IPS-18a (cell line): ENCODE data around the gene APOC3.

Source experiments
- H3K27ac ChIP-seq: one replicate; pipeline ENCODE4 v1.5.1; 2013; ENCODE audit warnings: low read length
- H3K27me3 ChIP-seq: one replicate; pipeline ENCODE4 v1.6.1; 2013; ENCODE audit warnings: mild to moderate bottlenecking, low read length; ENCODE audit not compliant: control insufficient read depth, insufficient read depth
- H3K36me3 ChIP-seq: one replicate; pipeline ENCODE4 v1.6.1; 2013; ENCODE audit warnings: low read depth, low read length; ENCODE audit not compliant: control insufficient read depth
- H3K4me1 ChIP-seq: one replicate; pipeline ENCODE4 v1.6.1; 2013; ENCODE audit warnings: low read depth, low read length; ENCODE audit not compliant: control insufficient read depth
- H3K4me3 ChIP-seq: one replicate; pipeline ENCODE4 v1.5.1; 2013; ENCODE audit warnings: low read length
- H3K9ac ChIP-seq: one replicate; pipeline ENCODE4 v1.6.1; 2013; ENCODE audit warnings: mild to moderate bottlenecking, low read length, moderate library complexity
- H3K9me3 ChIP-seq: one replicate; pipeline ENCODE4 v1.6.1; 2013; ENCODE audit warnings: low read depth, low read length; ENCODE audit not compliant: control insufficient read depth

Gene APOC3

GRCh38 chr11:116859175-116859574 is 29.5 kb downstream of the APOC3 start:
- Histone ChIP-seq H3K27me3 (no peaks in the 10 kb centered on the region), H3K4me3 (no peak overlapping the region), H3K9ac (no peak overlapping the region), H3K36me3 (peaks cover 60% of the 10 kb centered on the region), H3K9me3 (no peaks in the 10 kb centered on the region), H3K27ac (no peak overlapping the region), H3K4me1 (no peaks in the 10 kb centered on the region)

GRCh38 chr11:116860303-116860702 is 30.6 kb downstream of the APOC3 start:
- no peaks in the 10 kb centered on the region for H3K27me3 ChIP-seq
- H3K9ac ChIP-seq, result no peak overlapping the region
- H3K4me1 ChIP-seq, result no peaks in the 10 kb centered on the region
- peaks cover 68% of the 10 kb centered on the region for H3K36me3 ChIP-seq
- H3K9me3 ChIP-seq, result no peaks in the 10 kb centered on the region
- H3K27ac ChIP-seq, result no peak overlapping the region
- no peak overlapping the region for H3K4me3 ChIP-seq

- no peak overlapping the region for H3K27ac ChIP-seq
- no peak overlapping the region for H3K9ac ChIP-seq
- no peaks in the 10 kb centered on the region for H3K9me3 ChIP-seq
- H3K4me3 ChIP-seq, result no peak overlapping the region
- peaks cover 66% of the 10 kb centered on the region for H3K36me3 ChIP-seq
- H3K27me3 ChIP-seq, result no peaks in the 10 kb centered on the region
- H3K4me1 ChIP-seq, result no peaks in the 10 kb centered on the region
Measured at GRCh38 chr11:116861539-116861938, 31.8 kb downstream of the APOC3 start.

GRCh38 chr11:116862185-116862584 is 32.5 kb downstream of the APOC3 start:
- Histone ChIP-seq H3K27ac (no peak overlapping the region), H3K27me3 (no peaks in the 10 kb centered on the region), H3K4me1 (no peaks in the 10 kb centered on the region), H3K9me3 (no peaks in the 10 kb centered on the region), H3K9ac (no peak overlapping the region), H3K36me3 (peaks cover 66% of the 10 kb centered on the region), H3K4me3 (no peak overlapping the region)

- no peaks in the 10 kb centered on the region for H3K9me3 ChIP-seq
- H3K36me3 ChIP-seq, result peaks cover 66% of the 10 kb centered on the region
- no peak overlapping the region for H3K4me3 ChIP-seq
- H3K9ac ChIP-seq, result no peak overlapping the region
- no peaks in the 10 kb centered on the region for H3K4me1 ChIP-seq
- H3K27ac ChIP-seq, result no peak overlapping the region
- H3K27me3 ChIP-seq, result no peaks in the 10 kb centered on the region
Measured at GRCh38 chr11:116862951-116863350, 33.2 kb downstream of the APOC3 start.

GRCh38 chr11:116864531-116864930 is 34.8 kb downstream of the APOC3 start:
- H3K27ac ChIP-seq, result no peak overlapping the region
- peaks cover 64% of the 10 kb centered on the region for H3K36me3 ChIP-seq

GRCh38 chr11:116865696-116866095 is 36.0 kb downstream of the APOC3 start:
- Histone ChIP-seq H3K36me3 (peaks cover 69% of the 10 kb centered on the region), H3K27ac (no peak overlapping the region), H3K4me1 (no peaks in the 10 kb centered on the region)

More at GRCh38 chr11:116864531-116864930, 34.8 kb downstream of the APOC3 start:
- no peaks in the 10 kb centered on the region for H3K9me3 ChIP-seq
- H3K27me3 ChIP-seq, result no peaks in the 10 kb centered on the region
- no peaks in the 10 kb centered on the region for H3K4me1 ChIP-seq
- no peak overlapping the region for H3K4me3 ChIP-seq
- H3K9ac ChIP-seq, result no peak overlapping the region

GRCh38 chr11:116866804-116867455 is 37.2 kb downstream of the APOC3 start:
- no peak overlapping the region for H3K9ac ChIP-seq
- peaks cover 69% of the 10 kb centered on the region for H3K36me3 ChIP-seq

More at GRCh38 chr11:116865696-116866095, 36.0 kb downstream of the APOC3 start:
- H3K9me3 ChIP-seq, result no peaks in the 10 kb centered on the region
- no peaks in the 10 kb centered on the region for H3K27me3 ChIP-seq
- no peak overlapping the region for H3K4me3 ChIP-seq
- no peak overlapping the region for H3K9ac ChIP-seq

GRCh38 chr11:116867619-116868018 is 37.9 kb downstream of the APOC3 start:
- no peaks in the 10 kb centered on the region for H3K27me3 ChIP-seq
- peaks cover 69% of the 10 kb centered on the region for H3K36me3 ChIP-seq
- H3K4me1 ChIP-seq, result no peaks in the 10 kb centered on the region
- H3K9ac ChIP-seq, result no peak overlapping the region
- H3K4me3 ChIP-seq, result no peak overlapping the region
- no peaks in the 10 kb centered on the region for H3K9me3 ChIP-seq
- H3K27ac ChIP-seq, result no peak overlapping the region

More at GRCh38 chr11:116866804-116867455, 37.2 kb downstream of the APOC3 start:
- no peaks in the 10 kb centered on the region for H3K9me3 ChIP-seq
- no peak overlapping the region for H3K4me3 ChIP-seq
- no peaks in the 10 kb centered on the region for H3K27me3 ChIP-seq
- H3K4me1 ChIP-seq, result no peaks in the 10 kb centered on the region
- no peak overlapping the region for H3K27ac ChIP-seq

GRCh38 chr11:116868066-116868465 is 38.4 kb downstream of the APOC3 start:
- peaks cover 73% of the 10 kb centered on the region for H3K36me3 ChIP-seq
- no peaks in the 10 kb centered on the region for H3K27me3 ChIP-seq
- no peak overlapping the region for H3K27ac ChIP-seq

GRCh38 chr11:116869610-116870009 is 39.9 kb downstream of the APOC3 start:
- no peak overlapping the region for H3K9ac ChIP-seq
- peaks cover 74% of the 10 kb centered on the region for H3K36me3 ChIP-seq
- H3K27me3 ChIP-seq, result no peaks in the 10 kb centered on the region
- H3K4me1 ChIP-seq, result no peaks in the 10 kb centered on the region
- no peaks in the 10 kb centered on the region for H3K9me3 ChIP-seq
- H3K4me3 ChIP-seq, result no peak overlapping the region
- no peak overlapping the region for H3K27ac ChIP-seq

More at GRCh38 chr11:116868066-116868465, 38.4 kb downstream of the APOC3 start:
- no peak overlapping the region for H3K4me3 ChIP-seq
- no peaks in the 10 kb centered on the region for H3K9me3 ChIP-seq
- no peak overlapping the region for H3K9ac ChIP-seq
- H3K4me1 ChIP-seq, result no peaks in the 10 kb centered on the region

- H3K27me3 ChIP-seq, result no peaks in the 10 kb centered on the region
- H3K9me3 ChIP-seq, result no peaks in the 10 kb centered on the region
- H3K27ac ChIP-seq, result no peak overlapping the region
- H3K4me1 ChIP-seq, result no peaks in the 10 kb centered on the region
- H3K9ac ChIP-seq, result no peak overlapping the region
- H3K36me3 ChIP-seq, result peaks cover 72% of the 10 kb centered on the region
- H3K4me3 ChIP-seq, result no peak overlapping the region
Measured at GRCh38 chr11:116870054-116870453, 40.3 kb downstream of the APOC3 start.
